ENCODE results near the gene RTN3.
"Not testable (repeated sequence)": the region's sequence is repeated elsewhere in the genome, so short reads cannot be mapped to it uniquely, and the experiment has no call there.

DNA sequence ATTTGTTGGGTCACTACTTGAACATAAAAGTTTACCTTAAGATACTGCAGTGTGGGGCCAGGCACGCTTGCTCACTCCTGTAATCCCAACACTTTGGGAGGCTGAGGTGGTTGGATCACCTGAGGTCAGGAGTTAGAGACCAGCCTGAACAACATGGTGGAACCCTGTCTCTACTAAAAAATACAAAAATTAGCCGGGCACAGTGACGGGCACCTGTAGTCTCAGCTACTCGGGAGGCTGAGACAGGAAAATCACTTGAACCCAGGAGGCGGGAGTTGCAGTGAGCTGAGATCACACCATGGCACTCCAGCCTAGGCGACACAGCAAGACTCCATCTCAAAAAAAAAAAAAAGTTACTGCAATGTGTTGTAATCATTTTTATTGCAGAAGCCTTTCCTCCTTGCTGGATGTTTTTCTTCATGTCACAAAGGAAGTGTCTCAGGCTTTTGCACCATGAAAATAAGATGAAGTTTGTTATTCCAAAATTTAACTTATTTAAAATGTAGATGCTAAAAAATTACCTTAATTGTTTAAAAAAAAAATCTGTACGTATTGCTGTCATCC is 3.9 kb downstream of the RTN3 start:
- TF ChIP-seq POLR2A (IDR thresholded peaks at IDR 0.05; ENCODE audit: low read depth, low read length); POLR2AphosphoS5 (IDR thresholded peaks at IDR 0.05; ENCODE audit: low read depth, low read length); TAF1 (IDR thresholded peaks at IDR 0.05; ENCODE audit: borderline replicate concordance, low read depth, low read length): not testable (repeated sequence)

Measured in GM12892 (cell line).